ENCODE data around the gene RAP1A.
"Not testable (repeated sequence)": the region's sequence is repeated elsewhere in the genome, so short reads cannot be mapped to it uniquely, and the experiment has no call there.

Gene RAP1A

DNA sequence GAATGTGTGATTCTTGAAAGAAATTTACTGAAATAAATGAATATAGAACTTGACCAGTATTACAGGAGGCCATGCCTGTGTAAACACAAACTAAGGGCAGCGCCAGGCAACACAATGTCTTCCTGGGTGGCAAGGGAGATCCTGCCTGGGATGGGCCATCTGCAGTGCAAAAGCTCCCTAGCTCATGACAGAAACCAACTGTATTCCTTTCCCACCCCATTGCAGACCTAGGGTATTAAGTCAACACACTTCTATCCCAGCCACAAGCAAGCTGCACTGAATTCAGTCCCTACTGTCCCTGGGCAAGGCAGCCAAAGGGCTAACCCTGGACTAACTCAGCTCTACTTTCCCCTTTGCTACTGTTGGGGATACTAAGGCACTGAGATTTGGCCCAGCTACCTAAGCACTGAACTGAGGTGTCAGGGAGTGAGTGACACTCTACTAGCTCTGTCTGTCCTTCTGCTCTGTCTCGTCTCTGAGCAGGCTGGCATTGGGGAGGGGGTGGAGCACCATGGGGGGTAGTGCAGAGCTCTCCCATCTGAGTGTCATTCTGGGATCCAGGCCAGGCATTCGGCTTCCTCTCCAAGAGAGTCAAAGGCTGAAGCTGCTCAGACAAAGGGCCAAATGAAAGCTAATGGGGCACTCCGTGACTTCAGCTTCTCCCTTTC is 117.1 kb downstream of the RAP1A start:
- DNase-seq (ENCODE audit: low read depth in 2 of 2), result no peak

DNA sequence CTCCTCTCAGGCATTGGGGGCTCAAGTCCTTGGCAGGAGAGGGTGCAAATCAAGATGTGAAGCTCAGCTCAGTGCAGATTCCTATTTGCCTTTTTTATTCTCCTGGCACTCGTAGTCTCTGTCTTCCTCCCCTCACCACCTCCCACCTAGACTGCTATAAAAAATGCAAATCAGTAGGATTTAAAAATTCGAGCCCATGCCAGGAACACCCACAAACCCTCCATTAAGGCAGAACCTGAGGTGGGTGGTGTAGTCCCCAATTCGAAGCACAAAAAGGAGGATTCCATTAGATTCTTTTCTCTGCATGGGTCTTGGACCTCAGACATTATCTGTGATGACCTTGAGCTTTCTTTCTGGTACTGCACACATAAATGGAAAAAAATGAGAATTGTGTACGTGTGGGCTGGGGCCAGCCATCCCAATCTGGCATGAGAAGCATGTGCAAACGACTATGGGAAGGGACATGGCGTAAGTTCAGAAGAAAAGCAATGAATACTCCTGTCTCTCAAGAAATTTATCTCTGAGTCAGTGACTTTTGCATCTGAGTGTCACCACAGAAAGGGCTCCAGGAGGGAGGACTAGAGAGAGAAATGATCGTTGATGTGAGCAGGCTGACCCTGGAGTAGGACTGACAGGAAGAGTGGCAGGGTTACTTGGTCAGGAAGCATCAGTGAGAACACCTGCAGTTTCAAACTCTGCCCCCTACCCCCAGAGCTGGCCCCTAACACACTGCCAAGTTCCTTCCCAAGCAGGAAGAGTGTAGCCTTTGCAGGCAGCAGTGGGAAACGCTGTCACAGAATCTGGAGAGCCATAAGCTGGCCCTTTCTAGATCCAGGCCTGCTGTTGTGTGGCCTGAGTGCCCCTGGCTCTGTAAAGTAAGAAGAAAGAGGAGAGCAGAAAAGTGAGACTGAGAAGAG is 117.9 kb downstream of the RAP1A start:
- no peak for DNase-seq (ENCODE audit: low read depth in 2 of 2)

DNA sequence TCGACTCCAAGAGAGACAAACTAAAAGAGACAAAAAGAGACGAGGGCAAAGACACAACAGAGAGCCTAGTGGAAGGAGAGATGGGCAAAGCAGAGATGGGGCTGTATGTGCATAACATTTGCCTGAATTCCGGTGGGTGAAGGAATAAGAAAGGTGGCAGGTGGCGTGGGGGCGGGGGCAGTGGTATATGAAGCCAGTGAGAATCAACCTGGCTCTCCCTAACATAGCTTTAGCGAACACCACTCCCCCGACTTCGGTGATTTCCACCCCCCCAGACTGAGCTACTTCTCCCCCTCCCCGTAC is 118.5 kb downstream of the RAP1A start:
- DNase-seq (ENCODE audit: low read depth in 2 of 2), result no peak

DNA sequence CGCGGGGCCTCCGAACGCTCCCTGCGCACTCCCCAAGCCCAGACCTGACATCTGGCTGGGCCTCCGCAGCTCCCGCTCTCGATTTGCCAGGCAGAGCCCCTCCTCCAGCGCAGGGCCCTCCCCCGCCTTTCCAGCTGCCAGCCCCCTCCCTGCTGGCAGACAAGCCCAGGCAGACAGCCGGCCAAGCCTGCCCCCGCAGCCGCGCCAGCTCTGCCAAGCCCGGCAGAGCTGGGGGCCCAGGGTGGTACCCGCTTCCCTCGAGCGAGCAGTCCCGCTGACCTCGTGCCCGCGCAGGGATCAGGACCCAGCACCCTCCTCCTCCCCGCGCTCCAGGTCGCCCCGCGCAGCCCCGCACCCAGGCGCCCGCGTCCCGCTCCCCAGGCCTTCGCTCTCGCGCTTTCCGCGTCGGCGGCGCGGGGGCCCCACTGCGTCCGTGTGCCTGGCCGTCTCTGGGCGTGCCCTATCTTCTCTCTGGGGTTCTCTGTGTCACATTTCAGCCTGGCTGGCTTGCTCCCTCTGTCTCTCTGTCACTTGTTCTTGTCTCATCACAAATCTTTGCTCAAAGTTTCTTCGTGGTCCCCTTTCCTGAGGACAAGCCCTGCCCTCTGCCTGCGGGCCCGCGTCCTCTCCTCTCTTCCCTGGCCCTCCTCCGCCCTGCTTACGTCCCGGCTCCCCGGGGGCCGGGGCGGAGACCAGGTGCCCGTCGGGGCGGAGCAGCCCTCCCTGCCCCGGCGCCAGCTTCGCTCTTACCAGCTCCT is 119.0 kb downstream of the RAP1A start:
- DNase-seq (ENCODE audit: low read depth in 2 of 2), result peak; percentile 9 to 25

DNA sequence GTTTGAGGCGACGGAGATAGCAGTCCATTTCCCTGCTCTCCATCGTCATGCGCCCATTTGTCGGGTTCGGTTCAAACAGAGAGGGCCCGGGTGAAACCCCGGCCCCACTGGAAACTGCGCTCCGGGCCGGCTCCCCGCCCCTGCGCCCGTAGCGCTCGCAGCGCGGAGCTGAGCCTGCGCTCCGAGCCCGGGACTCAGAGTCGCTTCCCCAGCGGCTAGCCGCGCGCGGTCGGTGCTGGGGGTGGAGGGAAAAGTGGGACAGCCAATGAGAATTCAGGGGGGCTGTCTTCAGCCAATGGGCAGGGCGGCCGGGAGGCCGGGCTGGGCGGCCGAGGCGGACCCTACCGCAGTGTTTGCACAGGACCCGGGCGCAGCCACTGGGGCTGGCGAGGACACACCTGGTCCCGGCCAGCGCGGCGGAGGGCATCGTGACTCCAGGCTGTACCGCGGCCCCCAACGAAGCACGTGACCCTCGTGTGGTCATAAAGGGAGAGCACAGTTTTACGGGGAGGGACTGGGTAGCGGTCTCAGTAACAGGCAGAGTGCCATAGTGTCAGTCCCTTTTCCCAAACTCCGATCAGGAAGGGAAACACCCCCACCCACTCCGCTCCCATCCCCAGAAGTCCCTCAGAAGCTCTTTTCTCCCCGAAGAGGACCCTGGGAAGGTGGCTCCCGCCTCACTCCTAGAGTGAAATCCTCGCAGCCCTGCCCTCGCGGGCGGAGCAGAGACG is 119.8 kb downstream of the RAP1A start, which contains the start of gene INKA2:
Gene INKA2 (minus strand): TSS at position 202 of the 731 bp plus-strand sequence. CDS start 153 bp downstream, at position 49.
- peak; percentile 74 to 77 for DNase-seq (ENCODE audit: low read depth in 2 of 2)

DNA sequence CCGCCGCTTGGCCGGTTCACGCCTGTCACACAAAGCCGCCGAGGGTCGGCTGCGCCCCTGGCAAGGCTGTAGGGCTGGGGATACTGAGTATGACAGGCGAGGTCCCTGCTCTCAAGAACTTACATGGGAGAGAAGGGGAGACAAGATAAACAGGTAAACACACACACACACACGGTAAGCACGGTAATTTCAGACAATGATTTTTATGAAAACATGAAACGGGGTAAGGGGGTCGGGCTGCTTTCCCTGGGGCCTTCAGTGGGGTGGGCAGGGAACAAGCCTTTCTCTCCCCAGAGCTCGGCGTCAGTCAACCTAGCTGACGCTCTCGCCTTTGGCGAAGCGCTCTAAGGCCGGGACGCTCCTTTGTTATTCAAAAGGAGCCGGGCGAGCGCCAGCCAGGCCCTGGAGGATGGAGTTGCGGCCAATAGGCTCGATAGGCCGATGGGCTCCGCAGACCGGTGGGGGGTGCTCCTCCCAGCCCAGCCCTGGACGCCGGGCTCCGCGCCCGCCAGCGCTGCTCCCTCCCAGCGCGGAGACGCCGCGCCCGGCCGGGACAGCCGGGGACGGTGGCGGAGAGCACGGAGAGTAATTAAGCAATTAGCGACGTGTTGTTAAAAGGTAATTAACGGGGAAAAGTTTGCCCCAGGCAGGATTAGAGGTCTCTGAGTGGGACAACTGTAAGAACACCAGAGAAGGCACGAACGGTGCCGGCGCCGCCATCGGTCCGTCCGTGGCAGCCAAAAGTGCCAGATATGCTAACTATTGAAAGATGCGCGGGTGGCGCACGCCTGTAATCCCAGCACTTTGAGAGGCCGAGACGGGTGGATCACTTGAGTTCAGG is 120.6 kb downstream of the RAP1A start:
- no peak for DNase-seq (ENCODE audit: low read depth in 2 of 2)

DNA sequence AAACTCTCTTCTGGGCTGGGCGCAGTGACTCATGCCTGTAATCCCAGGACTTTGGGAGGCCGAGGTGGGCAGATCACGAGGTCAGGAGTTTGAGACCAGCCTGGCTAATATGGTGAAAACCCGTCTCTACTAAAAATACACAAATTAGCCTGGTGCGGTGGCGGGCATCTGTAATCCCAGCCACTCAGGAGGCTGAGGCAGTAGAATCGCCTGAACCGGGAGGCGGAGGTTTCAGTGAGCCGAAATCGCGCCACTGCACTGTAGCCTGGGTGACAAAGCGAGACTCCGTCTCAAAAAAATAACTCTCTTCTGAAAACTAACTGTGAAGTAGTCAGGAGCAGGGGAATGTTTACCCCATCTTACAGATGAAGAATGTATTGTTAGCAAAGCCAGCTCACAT is 122.7 kb downstream of the RAP1A start:
- DNase-seq (ENCODE audit: low read depth in 2 of 2), result not testable (repeated sequence)

DNA sequence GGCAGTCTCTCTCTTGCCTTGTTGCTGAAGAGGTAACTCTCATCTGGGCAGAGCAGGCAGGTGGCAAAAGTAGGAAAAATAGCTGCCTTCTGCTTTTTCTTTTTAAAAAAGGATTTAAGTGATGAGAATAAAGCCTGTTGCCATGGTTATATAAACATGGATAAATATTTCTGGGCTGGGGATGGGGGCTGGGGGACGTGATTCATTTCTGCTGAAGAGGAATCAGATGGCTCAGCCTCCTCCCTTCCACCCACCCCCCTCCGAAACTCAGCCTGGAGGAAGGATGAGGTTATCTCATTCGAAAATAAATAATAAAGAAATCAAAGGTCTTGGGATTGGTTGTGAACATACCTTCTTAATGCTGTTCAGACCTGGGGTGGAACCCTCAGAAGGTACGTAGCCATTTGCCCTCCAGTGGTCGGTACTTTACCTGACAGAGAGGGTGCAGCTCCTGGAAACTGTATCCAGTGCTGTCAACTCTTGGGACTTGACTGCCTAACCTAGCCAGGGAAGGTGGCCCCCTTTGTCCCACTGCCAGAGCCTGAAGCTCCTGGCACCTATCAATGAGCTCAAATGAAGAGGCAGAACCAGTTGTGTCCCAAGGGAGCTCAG is 123.5 kb downstream of the RAP1A start:
- no peak for DNase-seq (ENCODE audit: low read depth in 2 of 2)

DNA sequence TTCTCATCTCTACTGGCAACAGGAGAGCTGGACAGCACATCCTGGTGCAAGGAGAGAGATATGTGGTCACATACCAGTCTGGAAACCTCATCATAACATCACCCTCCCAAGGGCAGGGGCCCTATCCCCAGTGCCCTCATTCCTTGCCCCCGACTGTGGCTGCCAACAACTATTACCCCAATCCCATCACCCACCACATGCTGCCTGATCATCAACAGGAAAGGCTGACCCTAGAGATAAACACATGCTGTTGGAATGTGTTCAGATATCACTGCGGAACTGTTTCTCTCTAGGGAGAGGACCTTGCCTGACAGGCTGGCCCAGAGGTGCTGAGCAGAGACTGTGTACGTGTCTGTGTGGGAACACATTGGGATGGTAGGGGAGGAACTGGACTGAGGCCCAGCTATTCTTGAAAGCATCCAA is 124.1 kb downstream of the RAP1A start:
- DNase-seq (ENCODE audit: low read depth in 2 of 2), result no peak

DNA sequence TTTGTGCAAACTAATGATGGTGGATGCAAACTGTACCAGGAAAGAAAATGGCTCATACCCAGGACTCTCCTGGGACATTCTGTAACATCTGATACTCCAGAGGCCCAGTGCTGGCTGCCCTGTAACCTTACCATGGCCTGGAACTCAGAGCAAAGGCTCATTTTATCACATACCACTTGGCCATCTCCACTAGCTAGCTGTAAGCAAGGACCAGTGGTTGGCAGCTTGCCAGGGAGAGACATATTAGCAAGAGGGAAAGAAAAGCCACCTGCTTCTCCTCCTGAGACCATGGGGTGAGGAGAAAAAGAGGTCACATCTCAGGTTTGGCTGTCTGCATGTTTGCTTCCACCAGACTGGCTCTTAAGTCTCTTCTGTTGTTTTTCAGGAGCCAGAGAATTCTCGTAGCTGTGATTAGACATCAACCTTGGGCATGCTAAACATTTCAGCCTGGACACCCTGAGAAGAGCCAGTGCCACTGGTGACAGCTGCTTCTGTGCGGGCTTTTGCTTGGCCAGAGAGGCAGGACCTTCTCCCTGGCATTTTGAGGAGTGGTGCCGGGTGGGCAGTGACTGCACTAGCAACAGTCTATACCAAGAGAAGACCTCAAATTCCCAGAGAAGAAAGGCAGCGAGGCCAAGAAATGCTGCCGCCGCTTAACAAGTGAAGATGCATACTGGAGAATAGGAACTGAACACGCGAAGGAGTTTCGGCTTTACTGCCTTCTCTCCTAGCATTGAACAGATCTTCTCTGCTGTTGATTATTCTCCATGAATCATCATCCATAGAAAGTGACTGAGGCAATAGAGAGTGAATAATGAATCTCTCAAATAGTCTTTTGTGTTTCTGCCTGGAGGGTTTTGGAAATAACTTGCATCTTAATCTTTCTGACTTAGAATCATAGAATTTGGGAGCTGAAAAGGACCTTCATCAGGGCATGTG is 126.4 kb downstream of the RAP1A start:
- DNase-seq (ENCODE audit: low read depth in 2 of 2), result no peak

DNA sequence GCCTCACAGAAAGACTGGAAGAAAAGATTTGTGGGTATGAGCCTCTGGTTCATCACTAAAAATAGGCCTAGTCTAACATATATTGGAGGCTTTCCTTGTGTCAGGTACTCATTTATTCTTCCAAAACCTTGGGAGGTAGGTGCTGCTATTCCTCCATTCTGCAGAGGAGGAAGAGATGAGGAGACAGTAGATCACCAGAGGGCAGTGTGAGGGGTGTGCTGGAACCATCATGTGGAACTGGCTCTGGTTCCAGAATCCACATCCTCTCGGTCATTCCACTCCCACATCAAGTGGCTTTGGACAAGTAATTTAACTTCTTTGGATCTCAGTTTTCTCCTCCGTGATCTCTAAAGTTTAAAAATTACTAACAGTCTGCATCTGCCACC is 127.0 kb downstream of the RAP1A start:
- no peak for DNase-seq (ENCODE audit: low read depth in 2 of 2)

DNA sequence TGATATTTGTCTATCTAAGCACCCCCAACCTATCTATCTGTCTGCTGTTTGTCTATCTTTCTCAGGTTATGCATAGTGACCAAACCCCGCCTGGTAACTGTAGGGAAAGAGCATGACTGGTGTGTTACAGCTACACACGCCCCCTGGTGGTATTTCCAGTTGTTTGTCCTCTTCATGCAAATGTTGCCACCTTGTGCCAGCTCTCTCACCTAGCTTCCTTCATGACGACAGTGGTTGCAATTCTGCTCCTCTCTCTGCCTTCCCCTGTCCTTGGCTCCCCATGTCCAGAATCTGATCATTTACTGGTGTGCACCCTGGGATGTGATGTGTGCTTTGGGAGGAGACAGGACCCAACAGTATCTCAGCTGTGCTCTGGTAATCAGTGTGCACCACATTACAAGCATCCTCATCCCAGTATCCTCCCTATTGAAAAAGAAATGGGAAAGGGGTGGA is 127.7 kb downstream of the RAP1A start:
- DNase-seq (ENCODE audit: low read depth in 2 of 2), result peak; percentile 45 to 51

DNA sequence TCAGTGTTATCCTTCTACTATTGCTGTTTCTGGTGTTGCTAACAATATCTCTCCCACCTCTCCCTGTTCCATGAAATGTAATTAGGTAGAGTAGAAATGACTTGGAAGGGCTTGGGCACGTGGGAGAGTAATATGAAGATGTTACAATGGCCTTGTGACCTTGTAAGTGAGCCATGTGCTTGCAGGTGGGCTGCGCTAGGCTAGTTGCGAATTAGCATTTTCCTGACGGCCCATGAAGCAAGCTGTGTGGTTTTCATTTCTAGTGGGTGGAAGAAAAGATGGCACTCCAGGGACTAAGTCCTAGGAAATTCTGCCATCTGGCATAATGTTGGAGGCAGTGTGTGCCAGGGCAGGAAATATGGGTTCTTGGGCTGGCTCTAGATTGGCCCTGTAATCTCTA is 128.4 kb downstream of the RAP1A start:
- no peak for DNase-seq (ENCODE audit: low read depth in 2 of 2)

DNA sequence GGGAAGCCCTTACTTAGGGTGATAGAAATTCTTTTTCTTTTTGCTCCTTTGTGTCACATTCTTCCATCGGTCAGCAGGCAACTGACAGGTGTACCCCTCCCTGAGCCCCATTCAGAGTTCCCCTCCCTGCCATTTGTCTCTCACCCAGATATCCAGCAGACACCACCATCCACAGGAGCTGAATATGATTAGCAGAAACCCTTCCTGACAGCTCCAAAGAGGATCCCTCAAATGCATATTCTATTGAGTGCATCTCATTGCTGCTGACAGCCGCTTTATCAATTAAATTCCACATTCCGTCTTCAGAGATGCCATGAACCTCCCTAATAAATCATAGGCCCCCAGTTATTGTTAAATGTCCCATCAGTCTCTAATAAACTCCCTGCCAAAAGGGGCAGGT is 130.0 kb downstream of the RAP1A start:
- no peak for DNase-seq (ENCODE audit: low read depth in 2 of 2)

DNA sequence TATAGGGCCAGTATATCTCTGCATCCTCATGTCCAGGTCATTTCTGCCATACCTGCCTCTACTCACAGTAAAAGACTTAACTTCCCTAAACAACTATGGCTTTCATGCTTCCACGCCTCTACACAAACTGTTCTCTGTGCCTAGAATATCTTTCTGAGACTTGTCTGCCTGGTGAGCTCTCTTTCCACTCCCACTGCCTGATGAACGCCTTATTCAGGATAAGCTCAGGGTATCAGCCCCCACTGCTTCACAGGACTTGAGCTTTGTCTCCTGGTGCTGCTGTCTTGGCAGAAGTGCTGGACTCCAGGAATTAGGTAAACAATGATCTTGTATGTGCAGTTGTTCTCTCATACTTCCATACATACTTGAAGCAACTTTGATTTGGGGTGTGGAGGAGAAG is 131.3 kb downstream of the RAP1A start:
- DNase-seq (ENCODE audit: low read depth in 2 of 2), result no peak

DNA sequence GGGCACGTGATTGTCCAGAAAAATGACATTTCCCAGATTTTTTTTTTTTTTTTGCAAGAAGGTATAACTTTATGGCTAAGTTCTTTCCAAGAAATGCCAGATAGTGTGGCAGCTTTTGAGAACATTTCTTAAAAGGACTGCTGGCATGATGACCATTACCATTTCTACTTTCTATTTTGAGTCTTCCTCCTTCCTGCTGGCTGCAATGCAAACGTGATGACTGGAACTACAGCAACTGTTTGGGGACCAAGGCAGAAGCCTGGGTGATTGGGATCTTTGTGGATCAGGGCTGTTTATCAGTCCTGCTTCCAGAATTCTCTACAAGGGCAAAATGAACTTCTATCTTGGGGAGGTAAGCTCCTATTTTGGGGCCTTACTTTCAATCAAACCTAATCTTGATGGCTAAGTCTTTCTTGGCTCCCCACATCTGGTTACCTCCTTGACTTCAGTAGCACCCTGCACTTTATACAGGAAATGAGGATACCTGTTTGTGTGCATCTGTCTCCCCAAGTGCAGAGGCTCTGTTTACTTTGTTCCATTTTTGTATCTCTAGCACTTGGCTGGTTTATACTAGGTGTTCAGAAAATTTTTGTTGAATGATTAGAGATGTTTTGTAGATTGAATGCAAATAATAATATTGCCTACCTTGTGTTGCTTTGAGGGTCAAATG is 132.5 kb downstream of the RAP1A start:
- no peak for DNase-seq (ENCODE audit: low read depth in 2 of 2)

DNA sequence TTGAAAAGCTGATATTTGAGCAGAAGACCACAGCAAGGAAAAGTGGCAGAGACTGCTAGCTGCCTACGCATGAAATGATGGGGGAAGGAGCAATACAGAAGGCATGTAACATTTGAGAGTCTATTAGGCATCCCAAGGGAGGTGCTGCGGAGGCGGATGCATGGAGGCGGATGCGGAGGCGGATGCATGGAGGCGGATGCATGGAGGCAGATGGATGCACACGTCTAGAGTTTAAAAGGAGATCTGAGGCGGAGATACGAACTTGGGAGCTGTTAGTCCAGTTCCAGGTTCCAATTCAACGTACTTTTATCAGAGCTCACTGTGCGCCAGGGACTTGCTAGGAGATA is 135.4 kb downstream of the RAP1A start:
- no peak for DNase-seq (ENCODE audit: low read depth in 2 of 2)

DNA sequence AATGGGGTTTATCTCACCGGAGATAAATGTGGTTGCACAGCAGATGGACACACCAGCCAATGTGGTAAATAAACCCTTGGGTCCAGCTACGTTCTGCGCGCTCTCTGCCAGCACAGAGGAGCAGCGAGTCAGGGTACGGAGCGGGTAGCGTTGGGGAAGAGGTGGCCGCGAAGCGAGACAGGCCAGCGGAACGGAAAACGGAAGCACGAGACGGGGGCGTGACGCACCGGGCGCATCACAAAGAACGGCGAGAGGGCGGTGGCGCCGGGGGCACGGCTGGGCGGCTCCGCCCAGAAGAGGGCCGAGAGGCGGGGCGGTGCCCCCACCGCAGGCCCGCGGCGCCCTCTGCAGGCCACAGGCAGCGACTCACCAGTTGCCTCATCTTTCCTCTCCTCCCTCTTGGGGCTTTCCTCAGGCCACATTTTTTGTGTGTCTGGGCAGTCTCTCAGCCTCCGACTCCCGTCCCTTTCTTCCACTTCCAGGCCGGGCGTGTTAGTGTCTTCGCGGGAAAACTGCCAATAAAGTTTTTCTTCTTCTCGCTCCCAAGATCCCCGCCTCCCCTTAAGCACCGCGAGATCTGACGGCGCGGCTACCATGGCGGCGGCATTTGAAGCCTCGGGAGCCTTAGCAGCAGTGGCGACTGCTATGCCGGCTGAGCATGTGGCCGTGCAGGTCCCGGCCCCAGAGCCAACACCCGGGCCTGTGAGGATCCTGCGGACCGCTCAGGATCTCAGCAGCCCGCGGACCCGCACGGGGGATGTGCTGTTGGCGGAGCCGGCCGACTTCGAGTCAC is 135.9 kb downstream of the RAP1A start, which contains the start of gene DDX20:
Gene DDX20 (plus strand): TSS at position 571 of the 793 bp plus-strand sequence. CDS start 24 bp downstream, at position 595.
- DNase-seq (ENCODE audit: low read depth in 2 of 2), result peak; percentile 88 to 90
